NOMO-1 (cell line): ENCODE data around the gene DISP3.

Experiments used
- DNase-seq, 2 experiments: peaks; one replicate each; lab custom pipeline; 2025; ENCODE audit not compliant: unreplicated experiment in 2 of 2; lab: John Stamatoyannopoulos, UW

DISP3 gene

DNA sequence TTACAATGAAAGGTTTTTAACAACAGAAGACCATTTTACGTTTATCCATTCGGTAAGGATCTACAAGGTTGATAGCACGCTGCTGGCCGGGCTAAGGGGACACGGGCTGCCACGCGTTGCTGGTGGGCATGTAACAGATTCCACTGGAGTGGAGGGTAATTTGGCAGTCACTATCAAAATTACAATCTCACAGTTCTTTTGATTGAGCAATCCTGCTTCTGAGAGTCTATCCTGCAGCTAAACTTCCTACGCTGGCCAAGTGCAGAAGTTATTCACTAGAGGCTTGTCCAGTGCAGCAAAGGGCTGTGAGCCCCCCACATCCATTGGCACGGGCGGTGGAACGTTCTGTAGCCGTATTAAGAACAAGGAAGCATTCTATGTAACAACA, 61.8 kb downstream of the DISP3 start:
- no peak for DNase-seq

- no peak for DNase-seq
These were observed 62.3 kb downstream of the DISP3 start for GRCh38 chr1:11541236-11541635.

GRCh38 chr1:11541956-11542355, 63.0 kb downstream of the DISP3 start:
- DNase-seq, result no peak

- DNase-seq, result no peak
These were observed 64.4 kb downstream of the DISP3 start for GRCh38 chr1:11543392-11543791.

DNA sequence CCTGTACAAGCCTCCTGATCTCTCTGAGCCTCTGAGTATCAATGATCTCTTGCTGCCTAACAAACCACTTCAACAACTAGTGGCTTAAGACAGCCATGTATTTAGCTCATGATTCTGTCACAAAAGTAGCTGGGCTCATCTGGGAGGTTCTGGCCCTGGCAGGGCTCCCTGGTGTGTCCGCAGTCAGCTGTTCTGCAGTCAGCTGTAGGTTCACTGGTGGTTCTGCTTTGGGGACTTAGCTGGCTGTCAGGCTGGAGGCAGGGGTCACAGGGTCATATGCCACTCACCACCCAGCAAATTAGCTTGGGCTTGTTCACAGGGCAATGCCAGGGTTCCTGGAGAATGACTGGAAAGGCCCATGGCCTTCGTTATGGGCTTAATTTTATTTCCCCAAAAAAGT, 64.8 kb downstream of the DISP3 start:
- no peak for DNase-seq

- DNase-seq, result no peak
These were observed 67.5 kb downstream of the DISP3 start for GRCh38 chr1:11546456-11546855.

DNA sequence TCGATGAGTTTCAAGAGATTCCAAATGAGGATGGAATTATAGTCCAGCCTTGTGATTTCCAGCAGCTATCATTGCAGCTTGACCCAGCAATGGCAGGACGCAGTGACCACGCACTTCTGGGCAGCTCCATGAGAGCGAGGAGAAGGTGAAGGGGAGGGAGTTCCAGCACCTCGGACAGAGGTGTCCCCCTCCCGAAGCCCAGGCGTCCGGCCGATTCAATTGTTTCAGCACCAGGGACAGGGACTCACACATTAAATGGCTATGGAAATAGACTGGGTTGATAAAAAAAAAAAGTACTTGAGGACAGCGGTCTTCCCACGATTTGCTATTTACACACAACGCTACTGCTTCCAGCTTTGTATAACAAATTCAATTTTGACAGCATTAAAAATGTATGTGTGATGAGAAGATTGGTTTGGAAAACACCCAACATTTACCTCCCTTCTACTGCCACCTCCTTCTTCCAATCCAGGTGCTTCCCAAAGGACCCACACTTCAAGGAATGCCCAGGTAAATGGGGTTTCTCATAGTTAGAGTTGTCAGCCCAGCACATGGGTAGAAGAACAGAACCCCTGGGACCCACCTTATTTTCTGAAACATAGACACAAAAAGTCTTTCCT, 71.8 kb downstream of the DISP3 start:
- peak; percentile 35 to 65 for DNase-seq

DNA sequence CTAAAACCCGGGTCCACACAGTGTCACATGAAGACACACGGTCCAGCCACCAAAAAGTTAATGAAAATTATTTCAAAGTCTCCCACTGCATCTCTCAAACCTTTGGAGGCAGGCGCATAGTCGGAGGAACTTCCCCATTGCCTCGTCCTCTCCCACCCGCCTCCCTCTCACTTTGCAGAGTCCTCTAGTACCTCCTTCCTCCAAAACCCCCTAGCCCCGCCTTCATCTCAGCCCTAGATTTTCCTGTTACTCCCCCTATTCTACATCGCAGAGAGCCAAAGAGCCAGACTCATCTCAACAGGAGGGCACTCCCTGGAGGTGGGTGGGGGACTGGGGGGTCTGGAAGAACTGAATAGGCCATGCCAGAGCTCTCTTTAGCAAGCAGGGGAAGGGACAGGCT, 79.3 kb downstream of the DISP3 start:
- no peak for DNase-seq

DNA sequence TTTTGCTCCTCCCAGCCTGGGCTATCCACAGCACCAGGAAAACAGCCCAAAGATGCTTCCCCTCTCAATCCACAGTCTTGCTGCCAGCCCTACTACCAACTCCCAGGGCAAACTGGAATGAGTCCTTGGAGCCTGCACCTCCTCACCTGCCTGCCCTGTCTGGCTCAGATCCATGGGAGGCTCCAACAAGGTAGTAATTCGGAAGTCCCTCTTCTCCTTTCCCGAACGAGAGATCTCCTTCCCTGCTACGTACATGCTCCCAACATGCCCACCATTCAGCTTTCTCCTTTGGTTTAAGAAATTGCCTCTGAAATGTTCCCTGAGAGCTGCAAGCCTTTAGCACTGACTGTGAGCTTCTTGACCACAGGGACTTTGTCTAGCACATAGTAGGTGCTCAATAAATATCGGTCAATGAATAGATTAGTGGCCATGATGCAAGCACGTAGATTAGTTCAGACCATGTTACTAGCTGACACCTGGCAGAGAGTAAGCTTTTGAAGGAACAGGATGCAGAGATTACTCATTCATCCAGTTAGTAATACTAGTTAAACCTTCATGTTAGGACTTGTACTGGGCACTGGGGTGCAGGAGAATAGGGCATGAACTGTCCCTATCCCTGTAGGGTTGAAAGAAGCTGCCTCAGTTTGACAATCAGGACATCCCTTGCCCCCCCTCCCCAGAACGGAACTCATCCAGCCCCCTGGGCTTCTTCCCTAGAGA, 80.1 kb downstream of the DISP3 start:
- DNase-seq, result peak in 1 of 2 experiments; percentile 0

- no peak for DNase-seq
These were observed 80.6 kb downstream of the DISP3 start for GRCh38 chr1:11559591-11559970.

- no peak for DNase-seq
These were observed 81.1 kb downstream of the DISP3 start for GRCh38 chr1:11560061-11560460.

GRCh38 chr1:11561740-11562139, 82.8 kb downstream of the DISP3 start:
- DNase-seq, result no peak

GRCh38 chr1:11562664-11563063, 83.7 kb downstream of the DISP3 start:
- DNase-seq, result no peak

DNA sequence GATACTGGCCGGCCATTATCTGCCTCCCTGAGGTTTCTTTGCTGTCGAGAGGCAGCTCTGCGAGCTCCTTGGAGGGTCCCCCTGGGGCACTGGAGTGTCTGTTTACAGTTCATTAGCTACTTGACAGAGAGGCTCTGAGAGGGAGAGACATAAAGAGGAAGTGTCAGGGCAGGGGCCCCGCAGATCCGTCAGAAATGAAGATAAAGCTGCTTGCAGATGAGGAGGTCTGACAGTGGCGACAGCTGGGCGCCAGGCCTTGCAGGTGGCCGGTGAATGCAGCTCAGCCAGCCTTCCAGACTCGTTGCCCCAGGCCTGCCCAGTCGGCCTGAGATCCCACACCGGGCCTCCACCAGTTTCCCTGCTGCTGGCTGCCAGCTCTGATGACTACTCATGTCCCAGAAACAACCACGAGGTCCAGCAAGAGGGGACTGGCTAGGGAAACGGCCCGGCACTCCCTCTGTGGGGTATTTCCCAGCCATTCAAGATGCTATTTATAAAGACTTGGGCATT, 84.7 kb downstream of the DISP3 start:
- DNase-seq, result peak; percentile 13 to 35

DNA sequence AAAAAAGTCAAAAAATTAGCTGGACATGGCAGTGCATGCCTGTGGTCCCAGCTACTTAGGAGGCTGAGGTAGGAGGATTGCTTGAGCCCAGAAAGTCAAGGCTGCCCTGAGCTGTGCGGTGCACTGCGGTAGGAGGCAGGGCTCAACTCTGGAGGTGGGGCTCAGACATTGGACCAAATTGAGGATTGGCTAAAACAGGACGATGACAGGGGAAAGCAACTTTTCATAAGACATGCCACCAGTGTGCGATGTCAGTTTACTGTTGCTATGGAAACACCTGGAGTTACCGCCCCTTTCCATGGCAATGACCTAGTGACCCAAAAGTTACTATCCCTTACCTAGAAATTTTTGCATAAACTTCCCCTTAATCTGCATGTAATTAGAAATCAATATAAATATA, 85.3 kb downstream of the DISP3 start:
- DNase-seq, result no peak

GRCh38 chr1:11566042-11566850, 87.3 kb downstream of the DISP3 start:
- no peak for DNase-seq

DNA sequence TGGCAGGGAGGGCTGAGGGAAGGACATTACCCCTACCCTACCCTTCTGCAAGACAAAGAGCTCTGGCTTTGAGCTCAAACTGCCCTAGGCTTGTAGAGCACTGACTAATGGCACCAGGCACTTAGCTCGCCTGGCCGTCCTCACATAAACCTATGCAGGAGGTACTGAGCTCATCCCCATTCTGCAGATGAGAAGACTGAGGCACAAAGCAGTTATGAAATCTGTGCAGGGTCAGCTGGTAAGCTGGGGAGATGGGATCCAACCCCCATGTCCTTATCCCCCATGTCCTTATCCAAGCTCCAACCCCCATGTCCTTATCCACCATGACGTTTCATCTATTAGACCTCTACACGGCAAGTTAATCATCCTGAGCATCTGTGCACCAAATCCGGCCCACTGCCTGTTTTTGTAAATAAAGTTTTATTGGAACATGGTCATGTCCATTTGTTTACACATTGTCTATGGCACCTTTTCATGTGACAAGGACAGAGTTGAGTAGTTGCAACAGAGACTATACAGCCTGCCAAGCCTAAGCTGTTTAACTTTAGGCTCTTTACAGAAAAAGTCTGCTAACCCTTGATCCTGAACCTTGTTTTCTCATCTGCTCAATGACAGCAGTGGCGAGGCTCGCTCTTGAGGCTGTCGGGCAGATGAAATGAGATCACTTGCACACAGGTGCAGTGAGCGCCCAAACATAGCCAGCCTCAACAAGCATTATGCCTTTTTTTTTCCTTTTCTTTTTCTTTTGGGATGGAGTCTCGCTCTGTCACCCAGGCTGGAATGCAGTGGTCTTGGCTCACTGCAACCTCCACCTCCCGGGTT, 88.5 kb downstream of the DISP3 start:
- no peak for DNase-seq

DNA sequence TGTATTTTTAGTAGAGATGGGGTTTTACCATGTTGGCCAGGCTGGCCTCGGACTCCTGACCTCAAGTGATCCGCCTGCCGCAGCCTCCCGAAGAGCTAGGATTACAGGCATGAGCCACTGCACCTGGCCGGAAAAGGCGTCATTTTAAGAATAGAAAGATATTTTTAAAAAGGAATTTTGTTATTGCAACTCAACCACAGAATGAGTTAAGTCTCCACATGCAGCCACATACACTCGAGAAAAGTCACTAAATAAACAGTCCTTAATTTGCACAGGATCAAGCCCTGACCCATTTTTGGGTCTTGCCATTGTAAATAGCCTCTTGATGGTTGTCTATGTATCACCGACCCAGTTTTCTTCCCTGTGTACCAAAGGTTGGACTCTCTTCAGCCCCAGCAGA, 89.7 kb downstream of the DISP3 start:
- no peak for DNase-seq

DNA sequence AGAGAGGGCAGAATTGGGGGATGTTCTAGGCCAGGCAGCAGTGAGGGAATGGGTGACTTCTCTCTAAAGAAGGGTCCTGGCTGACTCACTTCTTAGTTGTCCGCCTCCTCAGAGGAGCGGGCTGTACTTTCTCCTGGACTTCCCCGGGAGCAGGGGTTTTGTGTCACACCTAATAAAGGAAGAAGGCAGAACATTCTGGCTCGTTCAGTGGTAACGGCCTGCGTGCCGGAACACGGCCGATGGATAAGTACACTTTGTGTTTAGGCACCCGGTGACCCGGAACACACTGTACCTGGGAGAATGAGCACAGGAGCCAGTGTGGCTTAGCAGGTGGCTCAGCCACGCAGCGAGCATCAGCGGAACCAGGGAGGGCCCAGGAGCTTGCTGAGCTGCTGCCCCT, 90.6 kb downstream of the DISP3 start:
- DNase-seq, result no peak

DNA sequence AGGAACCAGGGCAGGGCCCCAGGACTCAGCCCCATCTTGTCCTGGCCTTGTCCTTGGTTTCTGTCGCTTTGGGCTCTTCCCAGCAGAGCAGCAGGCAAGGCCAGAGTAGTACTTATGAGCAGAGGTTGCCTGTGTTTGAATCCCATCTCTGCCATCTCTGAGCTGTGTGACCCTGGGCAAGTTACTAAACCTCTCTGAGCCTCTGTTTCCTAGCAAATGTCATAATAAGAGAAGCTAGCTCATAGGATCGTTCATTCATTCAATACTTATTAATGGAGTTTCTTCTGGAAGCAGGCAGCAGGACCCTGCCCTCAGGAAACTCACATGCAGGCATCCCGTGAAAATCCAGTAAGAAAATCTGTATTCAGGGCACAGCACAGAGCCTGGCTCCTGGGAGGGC, 91.0 kb downstream of the DISP3 start:
- no peak for DNase-seq

DNA sequence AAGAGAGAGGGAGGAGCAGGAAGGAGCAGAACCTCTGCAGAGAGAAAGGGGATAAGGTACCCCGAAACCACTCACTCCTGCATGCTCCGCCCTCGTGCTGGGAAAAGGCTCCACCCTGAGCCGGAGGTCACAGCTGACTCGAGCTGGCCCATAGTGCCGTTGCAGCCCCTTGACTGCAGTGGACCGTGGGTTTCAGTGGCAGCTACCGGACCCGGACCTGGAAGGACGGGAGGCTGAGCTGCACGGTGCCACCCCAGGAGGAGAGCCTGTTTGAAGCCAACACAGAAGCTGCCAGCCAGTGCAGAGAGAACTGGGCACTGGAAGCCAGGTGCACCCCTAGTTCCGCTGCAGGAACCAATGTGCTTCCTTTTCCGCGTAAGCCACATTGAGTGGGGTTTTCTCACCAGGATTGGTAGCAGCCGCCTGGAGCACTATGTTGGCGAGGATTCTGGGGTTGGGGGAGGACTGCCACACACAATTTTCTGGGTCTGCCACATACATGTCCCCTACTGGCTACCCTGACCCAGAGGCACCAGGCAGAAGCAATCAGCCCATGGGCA, 91.9 kb downstream of the DISP3 start:
- no peak for DNase-seq
